ENCODE data around the gene GPR6.

Gene GPR6

GRCh38 chr6:109978174-109979032 lies at the start of gene GPR6:
GPR6 (plus strand) TSS chr6:109978311; CDS start chr6:109979113, 802 bp downstream.
- no peak for DNase-seq

- DNase-seq = no peak
Measured at GRCh38 chr6:109934293-109934692, 43.8 kb upstream of the GPR6 start.

GRCh38 chr6:109939654-109940053 lies 38.5 kb upstream of the GPR6 start:
- no peak for DNase-seq

GRCh38 chr6:109944448-109944847 lies 33.7 kb upstream of the GPR6 start:
- no peak for DNase-seq

- DNase-seq = no peak
Measured at GRCh38 chr6:109945091-109945490, 33.0 kb upstream of the GPR6 start.

GRCh38 chr6:109946979-109947378 lies 31.1 kb upstream of the GPR6 start:
- DNase-seq = no peak

- no peak for DNase-seq
Measured at GRCh38 chr6:109949281-109950065, 28.6 kb upstream of the GPR6 start.

- DNase-seq = no peak
Measured at GRCh38 chr6:109955491-109955890, 22.6 kb upstream of the GPR6 start.

GRCh38 chr6:109958626-109959025 lies 19.5 kb upstream of the GPR6 start:
- DNase-seq = no peak

- no peak for DNase-seq
Measured at GRCh38 chr6:109961611-109962041, 16.5 kb upstream of the GPR6 start.

GRCh38 chr6:109962271-109962670 lies 15.8 kb upstream of the GPR6 start:
- no peak for DNase-seq

- DNase-seq = no peak
Measured at GRCh38 chr6:109963598-109964170, 14.4 kb upstream of the GPR6 start.

- no peak for DNase-seq
Measured at GRCh38 chr6:109964949-109965348, 13.2 kb upstream of the GPR6 start.

- DNase-seq = no peak
Measured at GRCh38 chr6:109966299-109966698, 11.8 kb upstream of the GPR6 start.

- DNase-seq = no peak
Measured at GRCh38 chr6:109977791-109978173, 329 bp upstream of the GPR6 start.

GRCh38 chr6:109979033-109979921 lies 1.2 kb downstream of the GPR6 start:
- DNase-seq = no peak

- DNase-seq = no peak
Measured at GRCh38 chr6:109984410-109984809, 6.3 kb downstream of the GPR6 start.

- no peak for DNase-seq
Measured at GRCh38 chr6:109987196-109987595, 9.1 kb downstream of the GPR6 start.

- no peak for DNase-seq
Measured at GRCh38 chr6:109991201-109992101, 13.3 kb downstream of the GPR6 start.

GRCh38 chr6:109998159-109998785 lies 20.2 kb downstream of the GPR6 start:
- no peak for DNase-seq

- DNase-seq = no peak
Measured at GRCh38 chr6:109999740-110000139, 21.6 kb downstream of the GPR6 start.
